OCI-LY1 (cell line): ENCODE data around the gene DCDC1.

Experiments used
- CTCF ChIP-seq: fragments of 200-600 bp; sonication (generic), shearing (Covaris generic); IDR thresholded peaks from 2 replicates; pipeline ENCODE4 v1.5.1; 2017; ENCODE audit warnings: mild to moderate bottlenecking, antibody characterized with exemption, low read length, moderate library complexity, mixed read lengths
- EZH2 ChIP-seq: fragments of 200-600 bp; sonication (generic), shearing (Covaris generic); IDR thresholded peaks from 2 replicates; pipeline ENCODE4 v1.8.0; 2017; ENCODE audit warnings: borderline replicate concordance, mixed run types, mild to moderate bottlenecking, antibody characterized with exemption, low read length, moderate library complexity, mixed read lengths

- TF ChIP-seq CTCF (no peak), EZH2 (no peak)
These were observed 532.3 kb downstream of the DCDC1 start for GRCh38 chr11:30837252-30837651.
